GM10847 (cell line): Measurements from ENCODE around the gene SSBP3.

ENCODE experiments used
- POLR2A ChIP-seq: IDR thresholded peaks from 2 replicates; pipeline ENCODE4 v1.6.1; 2011; ENCODE audit not compliant: insufficient read length; ENCODE audit errors: extremely low read depth

The SSBP3 gene

DNA sequence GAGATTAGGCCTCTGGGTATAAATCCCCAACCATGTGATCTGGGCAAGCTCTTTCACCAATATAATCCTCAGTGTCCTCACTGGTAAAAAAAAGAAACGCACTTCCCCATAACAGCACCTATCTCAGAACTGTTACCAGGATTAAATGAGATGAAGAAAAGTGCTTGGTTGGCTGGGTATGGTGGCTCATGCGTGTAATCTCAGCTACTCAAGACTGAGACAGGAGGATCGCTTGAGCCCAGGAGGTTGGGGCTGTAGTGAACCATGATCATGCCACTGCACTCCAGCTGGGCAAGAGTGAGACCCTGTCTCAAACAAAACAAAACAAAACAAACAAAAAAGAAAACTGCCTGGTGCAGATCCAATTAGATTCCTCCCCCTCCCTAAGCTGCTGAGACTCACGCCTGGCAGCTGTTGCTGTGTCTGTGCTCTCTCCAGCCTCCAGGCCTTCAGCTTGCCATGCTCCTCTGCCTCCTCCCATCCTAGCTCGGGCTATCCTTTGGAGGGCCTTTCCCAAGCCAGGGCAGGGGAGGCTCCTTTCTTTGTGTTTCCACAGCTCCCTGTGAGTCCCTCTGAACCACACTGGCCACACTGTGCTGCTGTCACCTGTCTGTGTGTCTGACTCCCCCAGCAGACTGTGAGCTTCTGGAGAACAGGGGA, 225.4 kb downstream of the SSBP3 start:
- TF ChIP-seq POLR2A = no peak

GRCh38 chr1:54178296-54179070, 227.7 kb downstream of the SSBP3 start:
- TF ChIP-seq POLR2A = no peak

- no peak for TF ChIP-seq POLR2A
Observed at GRCh38 chr1:54177726-54178125, 228.5 kb downstream of the SSBP3 start.

DNA sequence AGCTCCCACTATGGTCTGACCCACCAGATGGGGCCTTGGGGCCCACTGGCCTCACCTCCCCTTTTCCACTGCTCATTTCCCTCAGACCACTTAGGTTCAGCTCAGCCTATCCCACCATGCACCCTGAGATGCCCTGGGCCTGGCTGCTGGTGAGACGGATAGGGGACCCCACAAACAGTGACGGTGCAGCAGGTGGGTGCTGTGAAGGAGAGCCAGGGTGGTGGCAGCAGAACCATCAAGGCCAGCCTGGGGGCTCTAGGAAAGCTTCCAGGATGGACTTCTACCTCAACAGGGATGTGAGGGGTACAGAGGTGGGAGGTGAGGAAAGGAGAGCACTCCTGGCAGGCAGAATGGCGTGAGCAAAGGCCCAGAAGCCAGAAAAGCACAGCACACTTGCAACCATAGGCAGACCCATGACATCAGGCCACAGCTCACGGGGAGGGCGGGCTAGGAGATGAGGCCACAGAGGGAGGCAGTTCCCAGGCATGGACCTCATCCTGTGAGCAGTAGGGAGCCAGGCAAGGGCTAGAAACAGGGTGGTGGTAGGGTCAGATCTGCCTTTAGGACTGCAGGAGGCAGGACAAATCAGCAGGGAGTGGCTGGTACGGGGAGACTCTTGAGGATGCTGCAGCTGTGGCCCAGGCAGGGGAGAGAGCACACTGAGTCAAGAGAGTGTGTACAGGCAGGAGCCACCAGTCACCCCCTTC, 229.4 kb downstream of the SSBP3 start:
- no peak for TF ChIP-seq POLR2A
